T-helper 1 cell (primary cell): ENCODE measurements around the gene TICAM1.

ENCODE experiments used
- DNase-seq, 5 donors: peaks; one replicate each; pipeline ENCODE4 v3.0.0-alpha.2; 2012 to 2020

The TICAM1 gene

DNA sequence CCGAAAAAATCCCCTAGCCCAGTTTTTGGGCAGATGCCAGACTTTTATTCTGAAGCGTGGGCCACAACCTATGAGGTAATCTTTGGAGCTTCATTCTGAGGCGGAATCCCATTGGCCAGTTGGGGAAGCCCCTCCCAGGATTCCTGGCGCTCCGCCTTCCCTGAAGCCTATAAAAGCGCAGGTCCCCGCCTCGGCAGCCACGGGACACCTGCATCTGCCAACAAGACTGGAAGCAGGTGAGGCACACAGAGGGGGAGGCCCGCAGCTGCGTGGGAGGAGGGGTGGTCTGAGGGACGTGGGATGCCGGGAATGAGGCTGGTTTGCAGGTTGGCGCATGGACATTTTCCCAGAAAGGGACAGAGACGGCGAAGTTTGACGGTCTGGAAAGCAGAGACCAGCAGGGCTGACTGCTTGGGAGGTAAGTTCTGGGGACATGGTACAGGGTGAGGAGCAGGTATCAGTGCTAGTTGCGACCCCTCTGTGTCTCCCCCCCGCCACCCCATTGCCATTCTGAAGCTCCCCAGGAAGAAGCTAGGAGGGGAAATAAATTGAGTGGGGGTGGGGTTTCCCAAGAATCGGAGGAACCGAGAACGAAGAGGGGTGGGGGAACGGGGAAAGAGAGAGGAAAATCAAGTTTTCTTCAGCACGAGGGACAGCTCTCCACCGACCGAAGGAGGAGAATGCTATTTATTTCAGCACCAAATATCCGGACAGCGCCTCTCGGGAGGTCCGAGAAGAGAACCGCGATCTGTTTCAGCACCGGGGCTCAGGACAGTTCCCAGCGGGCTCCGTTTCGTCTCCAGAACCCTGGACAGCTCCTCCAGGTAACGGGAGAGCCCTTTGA lies 62.4 kb downstream of the TICAM1 start:
- peak; percentile 52 to 81 (median 71) for DNase-seq
